Measurements from ENCODE around the gene BMI1.
"Not testable (repeated sequence)": the region's sequence is repeated elsewhere in the genome, so short reads cannot be mapped to it uniquely, and the experiment has no call there.

Gene BMI1

DNA sequence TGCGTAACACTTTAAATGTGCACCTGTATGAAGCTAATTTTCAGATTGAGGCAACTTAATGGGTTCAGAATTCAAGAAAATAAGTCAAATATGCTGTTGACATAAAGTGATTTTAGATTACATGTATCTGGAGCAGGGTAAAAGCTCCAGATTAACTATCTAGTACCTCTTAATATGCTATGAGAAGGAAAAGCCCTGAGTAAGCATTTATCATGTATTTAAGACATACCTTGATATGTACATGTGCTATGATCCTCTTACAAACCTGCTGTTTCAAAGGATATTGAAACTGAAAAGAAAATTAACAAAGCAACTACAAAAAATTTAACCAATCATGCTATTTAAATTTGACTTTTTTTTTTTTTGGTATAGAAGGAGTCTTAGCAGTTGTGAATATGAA, 28.9 kb downstream of the BMI1 start:
- no peak overlapping the region for H3K27ac ChIP-seq (ENCODE audit: low read length)
- TF ChIP-seq, protein P1, sequence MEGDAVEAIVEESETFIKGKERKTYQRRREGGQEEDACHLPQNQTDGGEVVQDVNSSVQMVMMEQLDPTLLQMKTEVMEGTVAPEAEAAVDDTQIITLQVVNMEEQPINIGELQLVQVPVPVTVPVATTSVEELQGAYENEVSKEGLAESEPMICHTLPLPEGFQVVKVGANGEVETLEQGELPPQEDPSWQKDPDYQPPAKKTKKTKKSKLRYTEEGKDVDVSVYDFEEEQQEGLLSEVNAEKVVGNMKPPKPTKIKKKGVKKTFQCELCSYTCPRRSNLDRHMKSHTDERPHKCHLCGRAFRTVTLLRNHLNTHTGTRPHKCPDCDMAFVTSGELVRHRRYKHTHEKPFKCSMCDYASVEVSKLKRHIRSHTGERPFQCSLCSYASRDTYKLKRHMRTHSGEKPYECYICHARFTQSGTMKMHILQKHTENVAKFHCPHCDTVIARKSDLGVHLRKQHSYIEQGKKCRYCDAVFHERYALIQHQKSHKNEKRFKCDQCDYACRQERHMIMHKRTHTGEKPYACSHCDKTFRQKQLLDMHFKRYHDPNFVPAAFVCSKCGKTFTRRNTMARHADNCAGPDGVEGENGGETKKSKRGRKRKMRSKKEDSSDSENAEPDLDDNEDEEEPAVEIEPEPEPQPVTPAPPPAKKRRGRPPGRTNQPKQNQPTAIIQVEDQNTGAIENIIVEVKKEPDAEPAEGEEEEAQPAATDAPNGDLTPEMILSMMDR (IDR thresholded peaks at IDR 0.05; ENCODE audit: borderline replicate concordance, extremely low read depth, low read length, poor library complexity, severe bottlenecking), result no peak
- no peak for TF ChIP-seq EZH2 (IDR thresholded peaks at IDR 0.05; ENCODE audit: borderline replicate concordance, low read depth, low read length, severe bottlenecking)
- no peak for ATAC-seq (ENCODE audit: insufficient read depth, low read depth)
- H3K9me3 ChIP-seq (ENCODE audit: insufficient read depth, low read length, severe bottlenecking), result no peaks in the 10 kb centered on the region
- no peak overlapping the region for H3K9ac ChIP-seq (ENCODE audit: low read depth, low read length)
- no peaks in the 10 kb centered on the region for H3K36me3 ChIP-seq (ENCODE audit: insufficient read depth, low read length)
- no peaks in the 10 kb centered on the region for H3K79me2 ChIP-seq (ENCODE audit: insufficient read depth, low read length)
- no peaks in the 10 kb centered on the region for H4K20me1 ChIP-seq (ENCODE audit: insufficient read depth, low read length)
- no peak overlapping the region for H3K4me3 ChIP-seq (ENCODE audit: low read depth in 1 of 2, low read length in 2 of 2)
- peaks cover 8% of the 10 kb centered on the region for H3K27me3 ChIP-seq (ENCODE audit: insufficient read depth, low read length, poor library complexity)
- H3K4me1 ChIP-seq (ENCODE audit: insufficient read depth, low read length), result no peaks in the 10 kb centered on the region
- no peak overlapping the region for H2AFZ ChIP-seq (ENCODE audit: low read depth, low read length)
- DNase-seq, result no peak
- H3K4me2 ChIP-seq (ENCODE audit: insufficient read depth, low read length), result no peak overlapping the region

DNA sequence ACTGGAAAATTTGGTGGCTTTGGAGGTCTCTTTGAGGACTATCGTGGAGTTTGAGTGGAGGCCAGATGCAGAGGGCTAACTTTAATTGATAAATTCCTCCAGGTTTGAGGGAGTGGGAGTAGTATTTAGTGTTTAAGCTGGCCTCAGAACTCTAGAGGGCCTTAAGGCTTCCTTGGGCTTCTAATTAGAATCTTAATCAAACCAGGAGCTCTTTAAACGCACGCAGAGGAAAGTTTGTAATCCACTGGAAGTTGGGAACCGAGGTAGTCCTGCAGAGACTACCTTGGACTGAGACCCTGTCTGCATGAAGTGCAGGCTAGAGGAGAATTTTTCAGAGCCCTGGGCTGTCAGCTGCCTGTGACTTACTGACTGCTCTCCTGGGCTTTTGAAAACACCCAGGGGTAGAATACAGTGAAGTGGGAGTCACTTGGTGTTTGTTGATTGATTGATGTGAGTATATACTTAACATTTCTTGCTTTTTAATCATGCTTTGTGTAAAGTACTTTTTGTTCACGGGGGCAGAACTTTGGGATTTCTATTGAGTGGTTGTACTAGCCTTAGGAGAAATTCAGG, 30.3 kb downstream of the BMI1 start:
- H3K4me1 ChIP-seq (ENCODE audit: insufficient read depth, low read length), result no peaks in the 10 kb centered on the region
- no peak overlapping the region for H3K27ac ChIP-seq (ENCODE audit: low read length)
- H3K9ac ChIP-seq (ENCODE audit: low read depth, low read length), result no peak overlapping the region
- H2AFZ ChIP-seq (ENCODE audit: low read depth, low read length), result no peak overlapping the region
- no peak overlapping the region for H3K4me3 ChIP-seq (ENCODE audit: low read depth in 1 of 2, low read length in 2 of 2)
- H4K20me1 ChIP-seq (ENCODE audit: insufficient read depth, low read length), result no peaks in the 10 kb centered on the region
- H3K79me2 ChIP-seq (ENCODE audit: insufficient read depth, low read length), result no peaks in the 10 kb centered on the region
- DNase-seq, result no peak
- peaks cover 5% of the 10 kb centered on the region for H3K27me3 ChIP-seq (ENCODE audit: insufficient read depth, low read length, poor library complexity)
- TF ChIP-seq, protein P1 (IDR thresholded peaks at IDR 0.05; ENCODE audit: borderline replicate concordance, extremely low read depth, low read length, poor library complexity, severe bottlenecking), result no peak
- no peak for TF ChIP-seq EZH2 (IDR thresholded peaks at IDR 0.05; ENCODE audit: borderline replicate concordance, low read depth, low read length, severe bottlenecking)
- H3K4me2 ChIP-seq (ENCODE audit: insufficient read depth, low read length), result no peak overlapping the region
- ATAC-seq (ENCODE audit: insufficient read depth, low read depth), result no peak
- H3K9me3 ChIP-seq (ENCODE audit: insufficient read depth, low read length, severe bottlenecking), result no peaks in the 10 kb centered on the region
- no peaks in the 10 kb centered on the region for H3K36me3 ChIP-seq (ENCODE audit: insufficient read depth, low read length)

DNA sequence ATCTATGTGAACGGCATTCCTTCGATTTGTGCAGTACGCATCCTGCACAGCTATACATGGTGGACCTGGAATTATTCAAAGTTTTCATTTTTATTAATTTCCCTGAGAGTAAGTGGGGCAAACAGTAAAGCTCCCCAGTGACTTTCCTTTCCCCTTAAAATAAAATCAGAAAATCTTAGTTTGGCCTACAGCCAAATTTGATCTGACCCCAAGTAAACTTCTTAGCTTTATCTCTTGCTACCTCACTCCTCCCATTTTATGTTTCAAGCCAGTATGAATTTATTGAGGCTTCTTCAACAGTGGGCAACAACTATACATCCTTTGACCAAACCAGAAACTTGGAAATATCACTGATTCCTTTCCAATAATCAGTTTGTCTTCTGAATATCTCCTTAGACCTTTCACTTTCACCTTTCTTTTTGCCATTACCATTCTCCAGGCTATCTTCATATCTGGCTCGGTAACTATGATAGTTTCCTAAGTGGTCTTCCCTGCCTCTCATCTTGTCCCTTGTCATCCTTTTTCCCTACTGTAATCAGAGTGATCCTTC, 35.5 kb downstream of the BMI1 start:
- Histone ChIP-seq H3K9me3 (ENCODE audit: insufficient read depth, low read length, severe bottlenecking) (no peaks in the 10 kb centered on the region), H3K9ac (ENCODE audit: low read depth, low read length) (no peak overlapping the region), H3K4me1 (ENCODE audit: insufficient read depth, low read length) (no peaks in the 10 kb centered on the region), H3K79me2 (ENCODE audit: insufficient read depth, low read length) (no peaks in the 10 kb centered on the region), H3K27me3 (ENCODE audit: insufficient read depth, low read length, poor library complexity) (no peaks in the 10 kb centered on the region), H3K4me2 (ENCODE audit: insufficient read depth, low read length) (no peak overlapping the region), H2AFZ (ENCODE audit: low read depth, low read length) (0 out of 2 replicates have a peak overlapping the region, but pooled peaks have one; percentile 23), H3K27ac (ENCODE audit: low read length) (no peak overlapping the region), H4K20me1 (ENCODE audit: insufficient read depth, low read length) (no peaks in the 10 kb centered on the region), H3K4me3 (ENCODE audit: low read depth in 1 of 2, low read length in 2 of 2) (no peak overlapping the region), H3K36me3 (ENCODE audit: insufficient read depth, low read length) (no peaks in the 10 kb centered on the region)
- ATAC-seq (ENCODE audit: insufficient read depth, low read depth) (no peak), DNase-seq (no peak)
- no peak for TF ChIP-seq EZH2 (IDR thresholded peaks at IDR 0.05; ENCODE audit: borderline replicate concordance, low read depth, low read length, severe bottlenecking)
- TF ChIP-seq, protein P1 (IDR thresholded peaks at IDR 0.05; ENCODE audit: borderline replicate concordance, extremely low read depth, low read length, poor library complexity, severe bottlenecking), result no peak

DNA sequence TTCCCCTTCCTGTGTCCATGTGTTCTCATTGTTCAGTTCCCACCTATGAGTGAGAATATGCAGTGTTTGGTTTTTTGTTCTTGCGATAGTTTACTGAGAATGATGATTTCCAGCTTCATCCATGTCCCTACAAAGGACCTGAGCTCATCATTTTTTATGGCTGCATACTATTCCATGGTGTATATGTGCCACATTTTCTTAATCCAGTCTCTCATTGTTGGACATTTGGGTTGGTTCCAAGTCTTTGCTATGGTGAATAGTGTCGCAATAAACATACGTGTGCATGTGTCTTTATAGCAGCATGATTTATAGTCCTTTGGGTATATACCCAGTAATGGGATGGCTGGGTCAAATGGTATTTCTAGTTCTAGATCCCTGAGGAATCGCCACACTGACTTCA, 36.9 kb downstream of the BMI1 start:
- not testable (repeated sequence) for H3K4me3 ChIP-seq (ENCODE audit: low read depth in 1 of 2, low read length in 2 of 2)

More for the DNA sequence above, 36.9 kb downstream of the BMI1 start:
- not testable (repeated sequence) for H3K9ac ChIP-seq (ENCODE audit: low read depth, low read length); H3K9me3 ChIP-seq (ENCODE audit: insufficient read depth, low read length, severe bottlenecking); H2AFZ ChIP-seq (ENCODE audit: low read depth, low read length); H3K27ac ChIP-seq (ENCODE audit: low read length); H4K20me1 ChIP-seq (ENCODE audit: insufficient read depth, low read length); H3K4me1 ChIP-seq (ENCODE audit: insufficient read depth, low read length); H3K27me3 ChIP-seq (ENCODE audit: insufficient read depth, low read length, poor library complexity); ATAC-seq (ENCODE audit: insufficient read depth, low read depth); H3K79me2 ChIP-seq (ENCODE audit: insufficient read depth, low read length); H3K4me2 ChIP-seq (ENCODE audit: insufficient read depth, low read length); DNase-seq; H3K36me3 ChIP-seq (ENCODE audit: insufficient read depth, low read length)

Measured in DND-41 (cell line).